ENCODE data around the gene TENT4B. TPM values are rescaled to one million over a fixed set of nuclear protein-coding genes. Genes with fewer than 3 reads are reported as not detected.

TENT4B gene
- total RNA-seq, 1 experiment from 2014 or later = 13.0 TPM

DNA sequence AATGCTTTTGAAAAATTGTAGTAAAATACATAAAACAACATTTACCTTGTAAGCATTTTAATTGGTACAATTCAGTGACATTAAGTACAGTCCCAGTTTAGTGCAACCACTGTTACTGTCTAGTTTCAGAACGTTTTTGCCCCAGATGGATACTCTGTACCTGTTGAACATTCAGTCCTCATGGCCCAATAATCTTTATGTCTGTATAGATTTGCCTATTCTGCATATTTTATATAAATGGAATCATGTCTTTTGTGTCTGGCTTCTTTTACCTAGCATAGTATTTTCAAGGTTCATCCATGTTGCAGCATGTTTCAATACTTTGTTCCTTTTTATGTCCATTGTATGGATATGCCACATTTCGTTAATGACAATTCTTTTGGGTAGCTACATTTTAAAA is 37.2 kb downstream of the TENT4B start:
- Histone ChIP-seq H4K20me1 (ENCODE audit: control insufficient read depth, insufficient read depth, insufficient read length) (no peaks in the 10 kb centered on the region), H3K18ac (ENCODE audit: insufficient read length, low read depth, low read length) (no peak overlapping the region), H3K4me2 (ENCODE audit: insufficient read depth, insufficient read length, low read length) (no peak overlapping the region), H2BK120ac (ENCODE audit: low read depth, low read length, poor library complexity, severe bottlenecking) (no peak overlapping the region), H3K56ac (ENCODE audit: insufficient read length, low read depth, low read length) (no peak overlapping the region), H3K9ac (ENCODE audit: extremely low read depth, insufficient read length, low read length) (no peak overlapping the region), H3K14ac (ENCODE audit: insufficient read depth, low read length) (no peak overlapping the region), H4K8ac (replicated peaks; ENCODE audit: insufficient read length, low read depth, low read length) (no peak overlapping the region), H2AK5ac (ENCODE audit: insufficient read length, low read length) (no peak overlapping the region), H3K4ac (ENCODE audit: low read depth, low read length) (no peak overlapping the region), H3K27ac (ENCODE audit: insufficient read length, low read depth, low read length) (no peak overlapping the region), H4K5ac (ENCODE audit: insufficient read length, low read depth, low read length) (no peak overlapping the region), H3K79me1 (ENCODE audit: insufficient read depth, low read depth, low read length, poor library complexity, severe bottlenecking) (peaks cover 17% of the 10 kb centered on the region), H4K91ac (ENCODE audit: insufficient read length, low read depth, low read length) (no peak overlapping the region), H3K79me2 (ENCODE audit: insufficient read depth, low read length) (peaks cover 5% of the 10 kb centered on the region; the same call in 1 of the 2 replicates), H3K4me1 (ENCODE audit: insufficient read depth, low read length) (no peaks in the 10 kb centered on the region; the same call in 1 of the 2 replicates), H2BK15ac (ENCODE audit: low read depth, low read length) (no peak overlapping the region), H2BK20ac (ENCODE audit: low read depth, low read length, poor library complexity, severe bottlenecking) (no peak overlapping the region), H3T11ph (ENCODE audit: low read length) (no peak overlapping the region), H3K23ac (ENCODE audit: insufficient read length, low read depth, low read length) (no peak overlapping the region), H2BK5ac (ENCODE audit: insufficient read length, low read length) (no peak overlapping the region), H3K23me2 (ENCODE audit: insufficient read length, low read depth, low read length, poor library complexity, severe bottlenecking) (no peaks in the 10 kb centered on the region), H2BK12ac (ENCODE audit: insufficient read length, low read depth, low read length) (no peak overlapping the region), H3K27me3 (ENCODE audit: insufficient read depth, low read length) (no peaks in the 10 kb centered on the region), H2AFZ (ENCODE audit: low read length) (no peak overlapping the region), H3K9me3 (ENCODE audit: control insufficient read depth, low read depth, low read length) (no peaks in the 10 kb centered on the region)
- H3K4me1 Mint-ChIP-seq = peaks cover 4 to 13% of the 10 kb centered on the region in 2 experiments
- no CpG with 5 or more reads among the region's 2 CpGs for WGBS (ENCODE audit: extremely low coverage, insufficient read length, low lambda C conversion rate)
- H3K36me3 Mint-ChIP-seq (ENCODE audit: insufficient read depth in 1 of 3, low read depth in 3 of 3) = no peaks in the 10 kb centered on the region
- no peaks in the 10 kb centered on the region for H3K9me3 Mint-ChIP-seq
- TF ChIP-seq, protein P1, sequence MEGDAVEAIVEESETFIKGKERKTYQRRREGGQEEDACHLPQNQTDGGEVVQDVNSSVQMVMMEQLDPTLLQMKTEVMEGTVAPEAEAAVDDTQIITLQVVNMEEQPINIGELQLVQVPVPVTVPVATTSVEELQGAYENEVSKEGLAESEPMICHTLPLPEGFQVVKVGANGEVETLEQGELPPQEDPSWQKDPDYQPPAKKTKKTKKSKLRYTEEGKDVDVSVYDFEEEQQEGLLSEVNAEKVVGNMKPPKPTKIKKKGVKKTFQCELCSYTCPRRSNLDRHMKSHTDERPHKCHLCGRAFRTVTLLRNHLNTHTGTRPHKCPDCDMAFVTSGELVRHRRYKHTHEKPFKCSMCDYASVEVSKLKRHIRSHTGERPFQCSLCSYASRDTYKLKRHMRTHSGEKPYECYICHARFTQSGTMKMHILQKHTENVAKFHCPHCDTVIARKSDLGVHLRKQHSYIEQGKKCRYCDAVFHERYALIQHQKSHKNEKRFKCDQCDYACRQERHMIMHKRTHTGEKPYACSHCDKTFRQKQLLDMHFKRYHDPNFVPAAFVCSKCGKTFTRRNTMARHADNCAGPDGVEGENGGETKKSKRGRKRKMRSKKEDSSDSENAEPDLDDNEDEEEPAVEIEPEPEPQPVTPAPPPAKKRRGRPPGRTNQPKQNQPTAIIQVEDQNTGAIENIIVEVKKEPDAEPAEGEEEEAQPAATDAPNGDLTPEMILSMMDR (conservative IDR thresholded peaks at IDR 0.05) = no peak
- no peak overlapping the region for H3K27ac Mint-ChIP-seq
- no peaks in the 10 kb centered on the region for H3K27me3 Mint-ChIP-seq (ENCODE audit: low read depth)
- no peak for DNase-seq
- no peak overlapping the region for H3K4me3 Mint-ChIP-seq
